ENCODE measurements around the gene SYTL5.

The SYTL5 gene

GRCh38 chrX:38036466-38036865 lies 30.1 kb downstream of the SYTL5 start:
- no peak overlapping the region for H3K4me2 ChIP-seq (ENCODE audit: low read length)
- H3K27me3 ChIP-seq (ENCODE audit: control insufficient read depth, insufficient read depth, low read length): no peaks in the 10 kb centered on the region
- H3K9me3 ChIP-seq (replicated peaks; ENCODE audit: low read length): no peaks in the 10 kb centered on the region
- no peaks in the 10 kb centered on the region for H3K4me1 ChIP-seq (ENCODE audit: control insufficient read depth, insufficient read depth, low read length)
- H3K9ac ChIP-seq (ENCODE audit: low read depth, low read length): no peak overlapping the region
- H3K36me3 ChIP-seq (ENCODE audit: insufficient read depth, low read length): no peaks in the 10 kb centered on the region
- H3K4me3 ChIP-seq (ENCODE audit: low read length): no peak overlapping the region

GRCh38 chrX:38038501-38038900 lies 32.1 kb downstream of the SYTL5 start:
- H3K9me3 ChIP-seq (replicated peaks; ENCODE audit: low read length): no peaks in the 10 kb centered on the region
- no peak overlapping the region for H3K9ac ChIP-seq (ENCODE audit: low read depth, low read length)
- H3K4me2 ChIP-seq (ENCODE audit: low read length): no peak overlapping the region
- H3K4me1 ChIP-seq (ENCODE audit: control insufficient read depth, insufficient read depth, low read length): no peaks in the 10 kb centered on the region
- no peaks in the 10 kb centered on the region for H3K27me3 ChIP-seq (ENCODE audit: control insufficient read depth, insufficient read depth, low read length)
- H3K4me3 ChIP-seq (ENCODE audit: low read length): no peak overlapping the region
- H3K36me3 ChIP-seq (ENCODE audit: insufficient read depth, low read length): no peaks in the 10 kb centered on the region

- no peak overlapping the region for H3K4me3 ChIP-seq (ENCODE audit: low read length)
- no peak overlapping the region for H3K4me2 ChIP-seq (ENCODE audit: low read length)
- H3K36me3 ChIP-seq (ENCODE audit: insufficient read depth, low read length): no peaks in the 10 kb centered on the region
- no peaks in the 10 kb centered on the region for H3K27me3 ChIP-seq (ENCODE audit: control insufficient read depth, insufficient read depth, low read length)
- no peaks in the 10 kb centered on the region for H3K9me3 ChIP-seq (replicated peaks; ENCODE audit: low read length)
- H3K9ac ChIP-seq (ENCODE audit: low read depth, low read length): no peak overlapping the region
- H3K4me1 ChIP-seq (ENCODE audit: control insufficient read depth, insufficient read depth, low read length): no peaks in the 10 kb centered on the region
Measured at GRCh38 chrX:38041237-38041636, 34.9 kb downstream of the SYTL5 start.

GRCh38 chrX:38044701-38045100 lies 38.3 kb downstream of the SYTL5 start:
- no peaks in the 10 kb centered on the region for H3K36me3 ChIP-seq (ENCODE audit: insufficient read depth, low read length)
- no peak overlapping the region for H3K4me2 ChIP-seq (ENCODE audit: low read length)

GRCh38 chrX:38045538-38046096 lies 39.3 kb downstream of the SYTL5 start:
- H3K4me2 ChIP-seq (ENCODE audit: low read length): no peak overlapping the region
- H3K27me3 ChIP-seq (ENCODE audit: control insufficient read depth, insufficient read depth, low read length): no peaks in the 10 kb centered on the region
- H3K9me3 ChIP-seq (replicated peaks; ENCODE audit: low read length): no peaks in the 10 kb centered on the region
- no peak overlapping the region for H3K4me3 ChIP-seq (ENCODE audit: low read length)
- no peak overlapping the region for H3K9ac ChIP-seq (ENCODE audit: low read depth, low read length)
- no peaks in the 10 kb centered on the region for H3K36me3 ChIP-seq (ENCODE audit: insufficient read depth, low read length)
- no peaks in the 10 kb centered on the region for H3K4me1 ChIP-seq (ENCODE audit: control insufficient read depth, insufficient read depth, low read length)

More at GRCh38 chrX:38044701-38045100, 38.3 kb downstream of the SYTL5 start:
- no peaks in the 10 kb centered on the region for H3K27me3 ChIP-seq (ENCODE audit: control insufficient read depth, insufficient read depth, low read length)
- no peaks in the 10 kb centered on the region for H3K9me3 ChIP-seq (replicated peaks; ENCODE audit: low read length)
- no peak overlapping the region for H3K9ac ChIP-seq (ENCODE audit: low read depth, low read length)
- no peak overlapping the region for H3K4me3 ChIP-seq (ENCODE audit: low read length)
- H3K4me1 ChIP-seq (ENCODE audit: control insufficient read depth, insufficient read depth, low read length): no peaks in the 10 kb centered on the region

- Histone ChIP-seq H3K36me3 (ENCODE audit: insufficient read depth, low read length) (no peaks in the 10 kb centered on the region), H3K4me3 (ENCODE audit: low read length) (no peak overlapping the region), H3K27me3 (ENCODE audit: control insufficient read depth, insufficient read depth, low read length) (no peaks in the 10 kb centered on the region), H3K9me3 (replicated peaks; ENCODE audit: low read length) (no peaks in the 10 kb centered on the region), H3K4me1 (ENCODE audit: control insufficient read depth, insufficient read depth, low read length) (peaks cover 15% of the 10 kb centered on the region), H3K9ac (ENCODE audit: low read depth, low read length) (no peak overlapping the region), H3K4me2 (ENCODE audit: low read length) (no peak overlapping the region)
Measured at GRCh38 chrX:38048886-38049285, 42.5 kb downstream of the SYTL5 start.

- Histone ChIP-seq H3K9ac (ENCODE audit: low read depth, low read length) (no peak overlapping the region), H3K36me3 (ENCODE audit: insufficient read depth, low read length) (no peaks in the 10 kb centered on the region), H3K27me3 (ENCODE audit: control insufficient read depth, insufficient read depth, low read length) (no peaks in the 10 kb centered on the region), H3K4me1 (ENCODE audit: control insufficient read depth, insufficient read depth, low read length) (peaks cover 21% of the 10 kb centered on the region), H3K9me3 (replicated peaks; ENCODE audit: low read length) (no peaks in the 10 kb centered on the region), H3K4me3 (ENCODE audit: low read length) (no peak overlapping the region), H3K4me2 (ENCODE audit: low read length) (no peak overlapping the region)
Measured at GRCh38 chrX:38050806-38051205, 44.5 kb downstream of the SYTL5 start.

GRCh38 chrX:38052096-38052495 lies 45.7 kb downstream of the SYTL5 start:
- H3K36me3 ChIP-seq (ENCODE audit: insufficient read depth, low read length): no peaks in the 10 kb centered on the region
- no peak overlapping the region for H3K4me3 ChIP-seq (ENCODE audit: low read length)
- H3K9me3 ChIP-seq (replicated peaks; ENCODE audit: low read length): no peaks in the 10 kb centered on the region
- no peaks in the 10 kb centered on the region for H3K27me3 ChIP-seq (ENCODE audit: control insufficient read depth, insufficient read depth, low read length)
- no peak overlapping the region for H3K4me2 ChIP-seq (ENCODE audit: low read length)
- H3K4me1 ChIP-seq (ENCODE audit: control insufficient read depth, insufficient read depth, low read length): peaks cover 21% of the 10 kb centered on the region
- H3K9ac ChIP-seq (ENCODE audit: low read depth, low read length): no peak overlapping the region

GRCh38 chrX:38055170-38055847 lies 49.0 kb downstream of the SYTL5 start:
- H3K9ac ChIP-seq (ENCODE audit: low read depth, low read length): no peak overlapping the region
- H3K4me2 ChIP-seq (ENCODE audit: low read length): peak overlapping the region; percentile 35
- H3K4me3 ChIP-seq (ENCODE audit: low read length): no peak overlapping the region
- H3K4me1 ChIP-seq (ENCODE audit: control insufficient read depth, insufficient read depth, low read length): peaks cover 21% of the 10 kb centered on the region
- H3K9me3 ChIP-seq (replicated peaks; ENCODE audit: low read length): no peaks in the 10 kb centered on the region
- no peaks in the 10 kb centered on the region for H3K27me3 ChIP-seq (ENCODE audit: control insufficient read depth, insufficient read depth, low read length)
- no peaks in the 10 kb centered on the region for H3K36me3 ChIP-seq (ENCODE audit: insufficient read depth, low read length)

- Histone ChIP-seq H3K4me1 (ENCODE audit: control insufficient read depth, insufficient read depth, low read length) (peaks cover 10% of the 10 kb centered on the region), H3K4me3 (ENCODE audit: low read length) (no peak overlapping the region), H3K36me3 (ENCODE audit: insufficient read depth, low read length) (no peaks in the 10 kb centered on the region), H3K9me3 (replicated peaks; ENCODE audit: low read length) (no peaks in the 10 kb centered on the region), H3K4me2 (ENCODE audit: low read length) (no peak overlapping the region), H3K9ac (ENCODE audit: low read depth, low read length) (no peak overlapping the region), H3K27me3 (ENCODE audit: control insufficient read depth, insufficient read depth, low read length) (no peaks in the 10 kb centered on the region)
Measured at GRCh38 chrX:38060331-38060878, 54.1 kb downstream of the SYTL5 start.

- Histone ChIP-seq H3K27me3 (ENCODE audit: control insufficient read depth, insufficient read depth, low read length) (no peaks in the 10 kb centered on the region), H3K9ac (ENCODE audit: low read depth, low read length) (no peak overlapping the region), H3K4me1 (ENCODE audit: control insufficient read depth, insufficient read depth, low read length) (peaks cover 10% of the 10 kb centered on the region), H3K4me3 (ENCODE audit: low read length) (no peak overlapping the region), H3K36me3 (ENCODE audit: insufficient read depth, low read length) (no peaks in the 10 kb centered on the region), H3K9me3 (replicated peaks; ENCODE audit: low read length) (no peaks in the 10 kb centered on the region), H3K4me2 (ENCODE audit: low read length) (no peak overlapping the region)
Measured at GRCh38 chrX:38061335-38061734, 55.0 kb downstream of the SYTL5 start.

GRCh38 chrX:38066934-38067333 lies 60.6 kb downstream of the SYTL5 start:
- H3K4me3 ChIP-seq (ENCODE audit: low read length): no peak overlapping the region
- no peaks in the 10 kb centered on the region for H3K36me3 ChIP-seq (ENCODE audit: insufficient read depth, low read length)
- peaks cover 6% of the 10 kb centered on the region for H3K9me3 ChIP-seq (replicated peaks; ENCODE audit: low read length)
- no peak overlapping the region for H3K4me2 ChIP-seq (ENCODE audit: low read length)
- no peaks in the 10 kb centered on the region for H3K27me3 ChIP-seq (ENCODE audit: control insufficient read depth, insufficient read depth, low read length)
- H3K9ac ChIP-seq (ENCODE audit: low read depth, low read length): no peak overlapping the region
- H3K4me1 ChIP-seq (ENCODE audit: control insufficient read depth, insufficient read depth, low read length): no peaks in the 10 kb centered on the region
